ENCODE data around the gene KRT79. TPM values are rescaled to one million over a fixed set of nuclear protein-coding genes. Genes with fewer than 3 reads are reported as not detected.

The KRT79 gene
- total RNA-seq, 2 donors from 2014 or later: 0.19 to 0.26 TPM

GRCh38 chr12:52850681-52851080 lies 16.6 kb upstream of the KRT79 start:
- ATAC-seq (replicated peaks in 1 of 2) (no peak), DNase-seq (no peak)
- Mint-ChIP-seq H3K4me3 (no peak overlapping the region), H3K36me3 (ENCODE audit: insufficient read depth in 2 of 2) (no peaks in the 10 kb centered on the region), H3K9me3 (no peaks in the 10 kb centered on the region), H3K27me3 (ENCODE audit: low read depth) (peaks cover 5% of the 10 kb centered on the region), H3K27ac (no peak overlapping the region), H3K4me1 (ENCODE audit: low read depth) (no peaks in the 10 kb centered on the region)

- H3K9me3 Mint-ChIP-seq: no peaks in the 10 kb centered on the region
- peaks cover 5% of the 10 kb centered on the region for H3K27me3 Mint-ChIP-seq (ENCODE audit: low read depth)
- no peak overlapping the region for H3K4me3 Mint-ChIP-seq
- H3K27ac Mint-ChIP-seq: no peak overlapping the region
- no peaks in the 10 kb centered on the region for H3K36me3 Mint-ChIP-seq (ENCODE audit: insufficient read depth in 2 of 2)
- no peaks in the 10 kb centered on the region for H3K4me1 Mint-ChIP-seq (ENCODE audit: low read depth)
- DNase-seq (no peak), ATAC-seq (replicated peaks in 1 of 2) (no peak)
These were observed 15.4 kb upstream of the KRT79 start for GRCh38 chr12:52849511-52849910.

- Mint-ChIP-seq H3K9me3 (no peaks in the 10 kb centered on the region), H3K36me3 (ENCODE audit: insufficient read depth in 2 of 2) (no peaks in the 10 kb centered on the region), H3K4me1 (ENCODE audit: low read depth) (no peaks in the 10 kb centered on the region), H3K4me3 (no peak within 1 kb of the TSS), H3K27ac (no peak within 1 kb of the TSS), H3K27me3 (ENCODE audit: low read depth) (peaks cover 5% of the 10 kb centered on the region)
- DNase-seq: no peak
- no peak for ATAC-seq (replicated peaks in 1 of 2)
These were observed 14.6 kb upstream of the KRT79 start, which contains the start of gene KRT78 for GRCh38 chr12:52848661-52849255. KRT78 (minus strand) TSS chr12:52848994; CDS start chr12:52848930, 64 bp downstream.

GRCh38 chr12:52847335-52848102 lies 13.4 kb upstream of the KRT79 start:
- no peaks in the 10 kb centered on the region for H3K27me3 Mint-ChIP-seq (ENCODE audit: low read depth)
- H3K4me3 Mint-ChIP-seq: no peak overlapping the region
- H3K4me1 Mint-ChIP-seq (ENCODE audit: low read depth): no peaks in the 10 kb centered on the region
- H3K36me3 Mint-ChIP-seq (ENCODE audit: insufficient read depth in 2 of 2): no peaks in the 10 kb centered on the region
- no peaks in the 10 kb centered on the region for H3K9me3 Mint-ChIP-seq
- DNase-seq (no peak), ATAC-seq (replicated peaks in 1 of 2) (peak in 1 of 2 donors; percentile 21)
- H3K27ac Mint-ChIP-seq: no peak overlapping the region

GRCh38 chr12:52846356-52846970 lies 12.4 kb upstream of the KRT79 start:
- no peaks in the 10 kb centered on the region for H3K36me3 Mint-ChIP-seq (ENCODE audit: insufficient read depth in 2 of 2)
- H3K9me3 Mint-ChIP-seq: no peaks in the 10 kb centered on the region
- no peaks in the 10 kb centered on the region for H3K4me1 Mint-ChIP-seq (ENCODE audit: low read depth)
- no peak overlapping the region for H3K4me3 Mint-ChIP-seq
- DNase-seq (no peak), ATAC-seq (replicated peaks in 1 of 2) (no peak)
- H3K27me3 Mint-ChIP-seq (ENCODE audit: low read depth): no peaks in the 10 kb centered on the region
- no peak overlapping the region for H3K27ac Mint-ChIP-seq

GRCh38 chr12:52845946-52846345 lies 11.8 kb upstream of the KRT79 start:
- H3K9me3 Mint-ChIP-seq: no peaks in the 10 kb centered on the region
- H3K4me1 Mint-ChIP-seq (ENCODE audit: low read depth): no peaks in the 10 kb centered on the region
- DNase-seq (no peak), ATAC-seq (replicated peaks in 1 of 2) (no peak)
- H3K36me3 Mint-ChIP-seq (ENCODE audit: insufficient read depth in 2 of 2): no peaks in the 10 kb centered on the region
- no peaks in the 10 kb centered on the region for H3K27me3 Mint-ChIP-seq (ENCODE audit: low read depth)
- no peak overlapping the region for H3K4me3 Mint-ChIP-seq
- no peak overlapping the region for H3K27ac Mint-ChIP-seq

GRCh38 chr12:52844386-52844785 lies 10.3 kb upstream of the KRT79 start:
- Mint-ChIP-seq H3K4me3 (no peak overlapping the region), H3K36me3 (ENCODE audit: insufficient read depth in 2 of 2) (no peaks in the 10 kb centered on the region), H3K9me3 (no peaks in the 10 kb centered on the region), H3K27ac (no peak overlapping the region), H3K4me1 (ENCODE audit: low read depth) (no peaks in the 10 kb centered on the region), H3K27me3 (ENCODE audit: low read depth) (no peaks in the 10 kb centered on the region)
- no peak for ATAC-seq (replicated peaks in 1 of 2)
- DNase-seq: no peak

- no peak overlapping the region for H3K27ac Mint-ChIP-seq
- no peak for ATAC-seq (replicated peaks in 1 of 2)
These were observed 5.5 kb upstream of the KRT79 start for GRCh38 chr12:52839436-52840105.

GRCh38 chr12:52838609-52839435 lies 4.7 kb upstream of the KRT79 start:
- no peaks in the 10 kb centered on the region for H3K27me3 Mint-ChIP-seq (ENCODE audit: low read depth)
- ATAC-seq (replicated peaks in 1 of 2) (no peak), DNase-seq (no peak)
- no peaks in the 10 kb centered on the region for H3K36me3 Mint-ChIP-seq (ENCODE audit: insufficient read depth in 2 of 2)
- H3K4me1 Mint-ChIP-seq (ENCODE audit: low read depth): peaks cover 35% of the 10 kb centered on the region
- H3K27ac Mint-ChIP-seq: no peak overlapping the region
- no peaks in the 10 kb centered on the region for H3K9me3 Mint-ChIP-seq
- H3K4me3 Mint-ChIP-seq: no peak overlapping the region

More at GRCh38 chr12:52839436-52840105, 5.5 kb upstream of the KRT79 start:
- Mint-ChIP-seq H3K4me3 (no peak overlapping the region), H3K4me1 (ENCODE audit: low read depth) (peaks cover 34% of the 10 kb centered on the region), H3K36me3 (ENCODE audit: insufficient read depth in 2 of 2) (no peaks in the 10 kb centered on the region), H3K27me3 (ENCODE audit: low read depth) (no peaks in the 10 kb centered on the region), H3K9me3 (no peaks in the 10 kb centered on the region)
- no peak for DNase-seq

- DNase-seq (no peak), ATAC-seq (replicated peaks in 1 of 2) (no peak)
- Mint-ChIP-seq H3K27me3 (ENCODE audit: low read depth) (no peaks in the 10 kb centered on the region), H3K36me3 (ENCODE audit: insufficient read depth in 2 of 2) (no peaks in the 10 kb centered on the region), H3K4me1 (ENCODE audit: low read depth) (peaks cover 35% of the 10 kb centered on the region), H3K27ac (no peak overlapping the region), H3K4me3 (no peak overlapping the region), H3K9me3 (no peaks in the 10 kb centered on the region)
These were observed 3.9 kb upstream of the KRT79 start for GRCh38 chr12:52837781-52838608.

- no peaks in the 10 kb centered on the region for H3K36me3 Mint-ChIP-seq (ENCODE audit: insufficient read depth in 2 of 2)
- peak overlapping the region; percentile 29 for H3K27ac Mint-ChIP-seq
- H3K4me1 Mint-ChIP-seq (ENCODE audit: low read depth): peaks cover 35% of the 10 kb centered on the region
- DNase-seq (peak in 1 of 2 donors; percentile 15), ATAC-seq (replicated peaks in 1 of 2) (no peak)
- no peaks in the 10 kb centered on the region for H3K27me3 Mint-ChIP-seq (ENCODE audit: low read depth)
- H3K4me3 Mint-ChIP-seq: peak overlapping the region; percentile 61 to 66
- no peaks in the 10 kb centered on the region for H3K9me3 Mint-ChIP-seq
These were observed 3.3 kb upstream of the KRT79 start for GRCh38 chr12:52837413-52837741.
